T47D (cell line): ENCODE measurements around the gene PEX5L.

Experiments used
- DNase-seq, 2 experiments: peaks; one replicate each; pipeline versions ENCODE4 v3.0.0 to v3.0.0-alpha.2; 2011 to 2012; ENCODE audit warnings: low read depth in 1 of 2, low spot score in 1 of 2
- JUND ChIP-seq: IDR thresholded peaks from 2 replicates; pipeline ENCODE4 v1.6.1; 2012; ENCODE audit warnings: low read depth
- in situ Hi-C: cut with HindIII; loops from 2 replicates; pipeline ENCODE4 v1.10.0; 2016; ENCODE audit warnings: low sequenced_read_pairs, low pct_unique_long_range_greater_than_20kb

PEX5L gene

GRCh38 chr3:180000500-180000899 lies 36.2 kb downstream of the PEX5L start:
- in situ Hi-C loops = no loop called here
- no peak for DNase-seq

GRCh38 chr3:179995406-179995805 lies 41.3 kb downstream of the PEX5L start:
- in situ Hi-C loops = no loop called here
- DNase-seq = no peak
- no peak for TF ChIP-seq JUND

More at GRCh38 chr3:180000500-180000899, 36.2 kb downstream of the PEX5L start:
- no peak for TF ChIP-seq JUND

- in situ Hi-C loops = no loop called here
- no peak for DNase-seq
- no peak for TF ChIP-seq JUND
Measured at GRCh38 chr3:179991883-179992282, 44.9 kb downstream of the PEX5L start.

- no peak for TF ChIP-seq JUND
- in situ Hi-C loops = no loop called here
- DNase-seq = peak in 1 of 2 experiments; percentile 62
Measured at GRCh38 chr3:179991104-179991503, 45.6 kb downstream of the PEX5L start.

GRCh38 chr3:179981646-179982045 lies 55.1 kb downstream of the PEX5L start:
- no peak for TF ChIP-seq JUND
- no peak for DNase-seq
- in situ Hi-C loops = no loop called here

GRCh38 chr3:179977356-179977755 lies 59.4 kb downstream of the PEX5L start:
- in situ Hi-C loops = no loop called here
- TF ChIP-seq JUND = no peak
- no peak for DNase-seq

- in situ Hi-C loops = no loop called here
- no peak for DNase-seq
- TF ChIP-seq JUND = no peak
Measured at GRCh38 chr3:179973931-179974361, 62.8 kb downstream of the PEX5L start.

GRCh38 chr3:179972881-179973423 lies 63.8 kb downstream of the PEX5L start:
- in situ Hi-C loops = no loop called here
- TF ChIP-seq JUND = no peak
- DNase-seq = no peak

- no peak for DNase-seq
- no peak for TF ChIP-seq JUND
- in situ Hi-C loops = no loop called here
Measured at GRCh38 chr3:179971280-179971679, 65.5 kb downstream of the PEX5L start.

- in situ Hi-C loops = no loop called here
- DNase-seq = no peak
- TF ChIP-seq JUND = no peak
Measured at GRCh38 chr3:179970746-179971145, 66.0 kb downstream of the PEX5L start.

GRCh38 chr3:179969525-179969924 lies 67.2 kb downstream of the PEX5L start:
- DNase-seq = peak in 1 of 2 experiments; percentile 25
- in situ Hi-C loops = no loop called here
- TF ChIP-seq JUND = no peak

GRCh38 chr3:179967622-179968021 lies 69.1 kb downstream of the PEX5L start:
- no peak for TF ChIP-seq JUND

GRCh38 chr3:179964890-179965289 lies 71.8 kb downstream of the PEX5L start:
- TF ChIP-seq JUND = no peak
- no peak for DNase-seq
- in situ Hi-C loops = no loop called here

More at GRCh38 chr3:179967622-179968021, 69.1 kb downstream of the PEX5L start:
- DNase-seq = no peak
- in situ Hi-C loops = no loop called here
